PC-3 (cell line): ENCODE measurements around the gene MBTD1. TPM values are rescaled to one million over a fixed set of nuclear protein-coding genes. Genes with fewer than 3 reads are reported as not detected.

Experiments
- ATAC-seq: fragments of 200-7000 bp; cut with Tn5 transposase; 2 replicates; pipeline ENCODE4 v1.9.1; 2020; ENCODE audit warnings: mild to moderate bottlenecking, moderate library complexity
- BruUV-seq: library from RNA; stranded (reverse); fragments of 400-500 nt; replicated peaks from 2 replicates; lab custom pipeline; 2021; lab: Mats Ljungman, UMichigan
- CTCF ChIA-PET: fragments of 300-600 bp; sonication (Branson Sonifier 250); formaldehyde crosslinking; loops from one replicate; lab custom pipeline; 2022; ENCODE audit warnings: antibody characterized with exemption; lab: Charles Lee
- POLR2A ChIA-PET: fragments of 300-600 bp; sonication (Branson Sonifier 250); formaldehyde crosslinking; loops from one replicate; lab custom pipeline; 2022; ENCODE audit warnings: antibody characterized with exemption; ENCODE audit not compliant: unreplicated experiment; lab: Charles Lee
- DNase-seq: peaks from one replicate; pipeline ENCODE4 v3.0.0-alpha.2; 2015
- H2AFZ ChIP-seq: fragments of 300-600 bp; sonication (generic); 2 replicates; pipeline ENCODE4 v1.6.0; 2016; ENCODE audit warnings: antibody characterized with exemption, low read length
- H3F3A ChIP-seq: fragments of 300-600 bp; sonication (generic); one replicate; pipeline ENCODE4 v1.6.0; 2017; ENCODE audit warnings: antibody characterized with exemption, low read length, control low read depth, mild to moderate bottlenecking; ENCODE audit not compliant: unreplicated experiment
- H3K27ac ChIP-seq: fragments of 300-600 bp; sonication (generic); 2 replicates; pipeline ENCODE4 v1.5.1; 2016; ENCODE audit warnings: mild to moderate bottlenecking, low read length
- H3K27me3 ChIP-seq: fragments of 300-600 bp; sonication (generic); 2 replicates; pipeline ENCODE4 v1.6.1; 2016; ENCODE audit warnings: low read length, mixed read lengths
- H3K36me3 ChIP-seq: fragments of 300-600 bp; sonication (generic); 2 replicates; pipeline ENCODE4 v1.6.1; 2016; ENCODE audit warnings: low read depth, mixed run types, low read length, mixed read lengths
- H3K4me1 ChIP-seq: fragments of 300-600 bp; sonication (generic); 2 replicates; pipeline ENCODE4 v1.5.1; 2016; ENCODE audit warnings: low read length; ENCODE audit not compliant: insufficient read depth
- H3K4me2 ChIP-seq: fragments of 300-600 bp; sonication (generic); 2 replicates; pipeline ENCODE4 v1.6.0; 2016; ENCODE audit warnings: low read length
- H3K4me3 ChIP-seq: fragments of 300-600 bp; sonication (generic); 2 replicates; pipeline ENCODE4 v1.5.1; 2016; ENCODE audit warnings: mild to moderate bottlenecking, low read length, mixed read lengths
- H3K79me2 ChIP-seq: fragments of 300-600 bp; sonication (generic); 2 replicates; pipeline ENCODE4 v1.6.1; 2017; ENCODE audit warnings: low read length, mixed read lengths
- H3K9ac ChIP-seq: fragments of 300-600 bp; sonication (generic); 2 replicates; pipeline ENCODE4 v1.6.0; 2016; ENCODE audit warnings: mild to moderate bottlenecking, low read length
- H3K9me2 ChIP-seq: fragments of 300-600 bp; sonication (generic); replicated peaks from 2 replicates; pipeline ENCODE4 v1.6.1; 2016; ENCODE audit warnings: mixed run types, low read length, mixed read lengths
- H3K9me3 ChIP-seq: fragments of 300-600 bp; sonication (generic); 2 replicates; pipeline ENCODE4 v1.6.1; 2016; ENCODE audit warnings: low read length, mixed read lengths
- H4K20me1 ChIP-seq: fragments of 300-600 bp; sonication (generic); 2 replicates; pipeline ENCODE4 v1.6.1; 2016; ENCODE audit warnings: low read length, mixed read lengths
- CTCF ChIP-seq: fragments of 300-600 bp; sonication (generic); conservative IDR thresholded peaks from 2 replicates; pipeline ENCODE4 v1.5.1; 2017; ENCODE audit warnings: antibody characterized with exemption, low read depth, mild to moderate bottlenecking, low read length
- EZH2 ChIP-seq: fragments of 300-600 bp; sonication (generic); IDR thresholded peaks from one replicate; pipeline ENCODE4 v1.6.1; 2017; ENCODE audit warnings: antibody characterized with exemption, mild to moderate bottlenecking, low read length; ENCODE audit not compliant: unreplicated experiment
- EZH2phosphoT487 ChIP-seq: fragments of 300-600 bp; sonication (generic); IDR thresholded peaks from 2 replicates; pipeline ENCODE4 v1.6.1; 2018; ENCODE audit warnings: mild to moderate bottlenecking, antibody characterized with exemption, low read length, borderline replicate concordance
- intact Hi-C: fragments of 100-400 bp; cut with micrococcal nuclease; formaldehyde crosslinking; loops from 2 replicates; pipeline ENCODE4 v1.9.0; 2023
- total RNA-seq: library from RNA; depleted of rRNA; stranded (reverse); fragments of >200 nt; gene quantifications from 2 replicates; pipeline ENCODE4 v1.2.3, GENCODE V29; 2014; rRNA removed

Gene MBTD1
- total RNA-seq, 1 experiment from 2014 or later, result 13.8 TPM

DNA sequence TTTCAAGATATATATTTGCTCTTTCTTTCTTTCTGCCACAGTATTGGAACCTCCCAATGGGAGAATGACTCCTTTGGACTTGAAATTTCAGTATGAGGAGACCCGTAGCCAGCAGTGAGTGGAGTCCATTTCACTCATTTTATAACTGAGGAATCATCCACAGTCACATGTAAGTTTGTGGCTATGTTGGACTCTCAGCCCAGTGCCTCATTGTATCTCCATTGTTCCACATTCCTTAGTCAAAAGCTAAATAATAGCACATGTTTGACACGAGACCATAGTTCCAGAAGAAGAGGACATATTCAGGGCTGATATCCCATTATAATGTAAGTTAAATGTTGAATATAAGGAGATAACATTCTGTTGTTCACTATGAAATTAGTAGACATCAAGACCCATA is 126.5 kb downstream of the MBTD1 start:
- no peak for TF ChIP-seq CTCF
- no peak for TF ChIP-seq EZH2
- no peak for TF ChIP-seq EZH2phosphoT487
- H3K36me3 ChIP-seq, result no peaks in the 10 kb centered on the region
- H3F3A ChIP-seq, result no peaks in the 10 kb centered on the region
- no peak overlapping the region for H2AFZ ChIP-seq
- H3K9ac ChIP-seq, result no peak overlapping the region
- BruUV-seq, result no TSS peak
- DNase-seq (no peak), ATAC-seq (no peak)
- H3K9me3 ChIP-seq, result no peaks in the 10 kb centered on the region
- H3K79me2 ChIP-seq, result no peaks in the 10 kb centered on the region
- no peaks in the 10 kb centered on the region for H3K27me3 ChIP-seq
- no peaks in the 10 kb centered on the region for H3K9me2 ChIP-seq
- peaks cover 8% of the 10 kb centered on the region for H3K4me1 ChIP-seq
- ChIA-PET POLR2A (no interaction called here), CTCF (no interaction called here)
- no peaks in the 10 kb centered on the region for H4K20me1 ChIP-seq
- 0 out of 2 replicates have a peak overlapping the region, but pooled peaks have one; percentile 4 for H3K27ac ChIP-seq
- no peak overlapping the region for H3K4me3 ChIP-seq
- intact Hi-C loops, result no loop called here
- H3K4me2 ChIP-seq, result peak overlapping the region; percentile 14; the same call in 1 of the 2 replicates

- intact Hi-C loops, result no loop called here
- no peaks in the 10 kb centered on the region for H4K20me1 ChIP-seq
- no peaks in the 10 kb centered on the region for H3K36me3 ChIP-seq
- no peak overlapping the region for H3K4me3 ChIP-seq
- no peaks in the 10 kb centered on the region for H3K79me2 ChIP-seq
- no peaks in the 10 kb centered on the region for H3F3A ChIP-seq
- CTCF ChIA-PET, result no interaction called here
- ATAC-seq (peak; percentile 71), DNase-seq (peak; percentile 37)
- no peaks in the 10 kb centered on the region for H3K27me3 ChIP-seq
- no peaks in the 10 kb centered on the region for H3K9me2 ChIP-seq
- no peaks in the 10 kb centered on the region for H3K9me3 ChIP-seq
- BruUV-seq, result no TSS peak
- POLR2A ChIA-PET, result no interaction called here
- H3K27ac ChIP-seq, result 0 out of 2 replicates have a peak overlapping the region, but pooled peaks have one; percentile 4
- H3K4me1 ChIP-seq, result peaks cover 8% of the 10 kb centered on the region
- no peak overlapping the region for H2AFZ ChIP-seq
- H3K9ac ChIP-seq, result no peak overlapping the region
- peak overlapping the region; percentile 14; the same call in 1 of the 2 replicates for H3K4me2 ChIP-seq
- TF ChIP-seq EZH2phosphoT487, result no peak
- TF ChIP-seq CTCF, result no peak
- no peak for TF ChIP-seq EZH2
Measured at GRCh38 chr17:51132964-51133319, 126.9 kb downstream of the MBTD1 start.

DNA sequence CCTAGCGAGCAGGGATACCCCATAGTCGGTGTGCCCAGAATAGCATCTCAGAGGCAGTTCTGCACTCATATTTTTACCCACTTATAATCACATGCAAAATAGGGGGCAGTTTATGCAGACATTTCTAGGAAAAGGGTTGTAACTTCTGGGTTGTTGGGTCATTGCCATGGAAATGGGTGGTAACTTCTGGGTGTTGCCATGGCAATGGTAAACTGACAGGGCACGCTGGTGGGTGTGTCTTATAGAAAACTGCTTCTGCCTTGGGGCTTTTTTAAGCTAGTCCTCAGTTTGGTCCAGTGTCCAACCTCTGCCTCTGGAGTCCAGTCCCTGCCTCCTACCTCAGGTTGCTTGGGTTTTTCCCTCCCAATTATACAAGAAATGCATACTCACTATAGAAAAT is 131.8 kb downstream of the MBTD1 start:
- H3K9me3 ChIP-seq, result no peaks in the 10 kb centered on the region
- no peak for DNase-seq

More for the DNA sequence above, 131.8 kb downstream of the MBTD1 start:
- H4K20me1 ChIP-seq, result no peaks in the 10 kb centered on the region
- no peaks in the 10 kb centered on the region for H3K9me2 ChIP-seq
- H3K4me1 ChIP-seq, result peaks cover 6% of the 10 kb centered on the region
- BruUV-seq, result no TSS peak
- ChIA-PET POLR2A (no interaction called here), CTCF (no interaction called here)
- no peak overlapping the region for H3K4me3 ChIP-seq
- H3K79me2 ChIP-seq, result no peaks in the 10 kb centered on the region
- no peaks in the 10 kb centered on the region for H3K36me3 ChIP-seq
- no peaks in the 10 kb centered on the region for H3K27me3 ChIP-seq
- H3K4me2 ChIP-seq, result no peak overlapping the region
- no peak overlapping the region for H2AFZ ChIP-seq
- no peak overlapping the region for H3K9ac ChIP-seq
- H3K27ac ChIP-seq, result no peak overlapping the region
- intact Hi-C loops, result no loop called here
- H3F3A ChIP-seq, result no peaks in the 10 kb centered on the region
- TF ChIP-seq CTCF (no peak), EZH2 (no peak), EZH2phosphoT487 (no peak)
- ATAC-seq, result no peak

Other genes starting within 250 kb of the MBTD1 start
- gene SPAG9, start 139.2 kb downstream of the MBTD1 start, total RNA-seq, result 90.5 and 98.1 TPM in 2 replicates
- gene NME1, start 106.5 kb downstream of the MBTD1 start, total RNA-seq, result 538 and 592 TPM in 2 replicates
- 1,420 and 1,558 TPM in 2 replicates for gene NME2, start 93.6 kb downstream of the MBTD1 start, total RNA-seq
- gene UTP18, start 497 bp upstream of the MBTD1 start, total RNA-seq, result 64.2 and 97.6 TPM in 2 replicates